ENCODE results near the gene NEFH.

DNA sequence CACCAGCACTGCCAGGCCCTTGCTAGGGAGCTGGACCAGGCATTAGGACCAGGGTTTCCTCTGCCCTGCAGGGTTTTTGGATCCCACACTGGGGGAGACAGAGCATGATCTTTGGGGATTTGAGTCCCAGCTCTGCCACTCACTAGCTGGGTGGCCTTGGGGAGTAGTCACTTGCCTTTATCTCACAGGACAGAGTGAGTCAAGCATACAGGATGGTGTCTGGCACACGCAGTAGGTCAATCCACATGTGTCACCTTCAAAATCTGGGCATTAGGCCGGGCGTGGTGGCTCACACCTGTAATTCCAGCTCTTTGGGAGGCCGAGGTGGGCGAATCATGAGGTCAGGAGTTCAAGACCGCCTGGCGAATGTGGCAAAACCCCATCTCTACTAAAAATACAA is 2.7 kb downstream of the NEFH start:
- TF ChIP-seq CTCF (IDR thresholded peaks at IDR 0.05) (no peak), EP300 (IDR thresholded peaks at IDR 0.05; ENCODE audit: low read depth) (no peak), POLR2AphosphoS5 (IDR thresholded peaks at IDR 0.05) (no peak)

All from transverse colon (tissue), 4 donors.